GM23338 (cell line): ENCODE measurements around the gene CELF2. TPM values are rescaled to one million over a fixed set of nuclear protein-coding genes. Genes with fewer than 3 reads are reported as not detected.

ENCODE experiments used
- ATAC-seq: fragments of 200-7000 bp; cut with Tn5 transposase; 3 replicates; pipeline ENCODE4 v1.9.1; 2020
- DNase-seq: peaks from one replicate; pipeline ENCODE4 v3.0.0-alpha.2; 2015; ENCODE audit warnings: low spot score
- H2AFZ ChIP-seq: fragments of 200-600 bp; sonication (generic); 2 replicates; pipeline ENCODE4 v1.8.0; 2016; ENCODE audit warnings: antibody characterized with exemption, mild to moderate bottlenecking, moderate library complexity
- H3F3A ChIP-seq: fragments of 200-600 bp; sonication (generic); replicated peaks from 2 replicates; pipeline ENCODE4 v1.8.0; 2017; ENCODE audit warnings: antibody characterized with exemption, mixed run types, low read depth
- H3K27ac ChIP-seq: fragments of 200-600 bp; sonication (generic); 2 replicates; pipeline ENCODE4 v1.6.1; 2016; ENCODE audit warnings: low read depth
- H3K27me3 ChIP-seq: fragments of 200-600 bp; sonication (generic); 2 replicates; pipeline ENCODE4 v1.8.0; 2016; ENCODE audit warnings: mild to moderate bottlenecking, mixed run types, moderate library complexity; ENCODE audit not compliant: insufficient read depth
- H3K36me3 ChIP-seq: fragments of 200-600 bp; sonication (generic); 2 replicates; pipeline ENCODE4 v1.8.0; 2016; ENCODE audit warnings: mild to moderate bottlenecking; ENCODE audit not compliant: insufficient read depth
- H3K4me1 ChIP-seq: fragments of 200-600 bp; sonication (generic); 2 replicates; pipeline ENCODE4 v1.8.0; 2016; ENCODE audit warnings: mild to moderate bottlenecking, moderate library complexity; ENCODE audit not compliant: insufficient read depth
- H3K4me2 ChIP-seq: fragments of 200-600 bp; sonication (generic); 2 replicates; pipeline ENCODE4 v1.7.1; 2017; ENCODE audit warnings: mixed run types
- H3K4me3 ChIP-seq: fragments of 200-600 bp; sonication (generic); 2 replicates; pipeline ENCODE4 v1.6.1; 2016; ENCODE audit warnings: mixed run types
- H3K79me2 ChIP-seq: fragments of 200-600 bp; sonication (generic); replicated peaks from 2 replicates; pipeline ENCODE4 v1.8.0; 2017; ENCODE audit warnings: mild to moderate bottlenecking; ENCODE audit not compliant: insufficient read depth
- H3K9me2 ChIP-seq: fragments of 200-600 bp; sonication (generic); 2 replicates; pipeline ENCODE4 v1.8.0; 2017; ENCODE audit not compliant: insufficient read depth
- H4K20me1 ChIP-seq: fragments of 200-600 bp; sonication (generic); replicated peaks from 2 replicates; pipeline ENCODE4 v1.8.0; 2017; ENCODE audit warnings: mild to moderate bottlenecking; ENCODE audit not compliant: insufficient read depth
- H3K27ac Mint-ChIP-seq: 2 replicates; pipeline ENCODE4 v1.8.0; 2020; ENCODE audit warnings: inconsistent platforms, mild to moderate bottlenecking, moderate library complexity, mixed read lengths
- H3K27me3 Mint-ChIP-seq: 3 replicates; pipeline ENCODE4 v1.8.0; 2022; ENCODE audit warnings: low read depth, mild to moderate bottlenecking, moderate library complexity, mixed read lengths, inconsistent platforms; ENCODE audit not compliant: insufficient read depth, poor library complexity
- H3K36me3 Mint-ChIP-seq: 3 replicates; pipeline ENCODE4 v1.8.0; 2021; ENCODE audit warnings: low read depth, mild to moderate bottlenecking, inconsistent platforms, moderate library complexity, mixed read lengths
- H3K4me1 Mint-ChIP-seq: 3 replicates; pipeline ENCODE4 v1.8.0; 2020; ENCODE audit warnings: mild to moderate bottlenecking, inconsistent platforms, mixed read lengths
- H3K4me3 Mint-ChIP-seq: 3 replicates; pipeline ENCODE4 v1.8.0; 2021; ENCODE audit warnings: moderate library complexity, mild to moderate bottlenecking, inconsistent platforms, mixed read lengths
- H3K9me3 Mint-ChIP-seq: 3 replicates; pipeline ENCODE4 v1.8.0; 2020; ENCODE audit warnings: moderate library complexity, mild to moderate bottlenecking, inconsistent platforms, mixed read lengths
- CREB1 ChIP-seq: fragments of 250-450 bp; sonication (Bioruptor Pico); IDR thresholded peaks from 2 replicates; pipeline ENCODE4 v1.5.0; 2020; ENCODE audit warnings: low read depth, mild to moderate bottlenecking, moderate library complexity
- JUNB ChIP-seq: IDR thresholded peaks from one replicate; pipeline ENCODE4 v1.6.1; 2016; ENCODE audit warnings: antibody characterized with exemption; ENCODE audit not compliant: unreplicated experiment
- NANOG ChIP-seq: IDR thresholded peaks from 2 replicates; pipeline ENCODE4 v1.6.1; 2016; ENCODE audit warnings: antibody characterized with exemption, borderline replicate concordance
- ZNF462 ChIP-seq: fragments of 250-450 bp; sonication (Bioruptor Pico); IDR thresholded peaks from 2 replicates; pipeline ENCODE4 v1.5.0; 2020; ENCODE audit warnings: mild to moderate bottlenecking, moderate library complexity
- polyA plus RNA-seq: library from polyadenylated mRNA; unstranded; fragments of >200 nt; fragmentation: Nextera tagmentation; extraction: Ambion mirVana; gene quantifications from 2 replicates; pipeline ENCODE4 v1.2.1, GENCODE V29; 2016
- total RNA-seq: library from RNA; depleted of rRNA; stranded (reverse); fragments of >200 nt; shearing (Covaris generic); gene quantifications from 2 replicates; pipeline ENCODE4 v1.2.3, GENCODE V29; 2014
- TF ChIP-seq, protein P1 (sequence below): IDR thresholded peaks from 2 replicates; pipeline ENCODE4 v1.6.1; 2016; ENCODE audit warnings: antibody characterized with exemption

The CELF2 gene
- total and polyA plus RNA-seq, 2 experiments from 2014 or later = 18.1 to 22.5 TPM

DNA sequence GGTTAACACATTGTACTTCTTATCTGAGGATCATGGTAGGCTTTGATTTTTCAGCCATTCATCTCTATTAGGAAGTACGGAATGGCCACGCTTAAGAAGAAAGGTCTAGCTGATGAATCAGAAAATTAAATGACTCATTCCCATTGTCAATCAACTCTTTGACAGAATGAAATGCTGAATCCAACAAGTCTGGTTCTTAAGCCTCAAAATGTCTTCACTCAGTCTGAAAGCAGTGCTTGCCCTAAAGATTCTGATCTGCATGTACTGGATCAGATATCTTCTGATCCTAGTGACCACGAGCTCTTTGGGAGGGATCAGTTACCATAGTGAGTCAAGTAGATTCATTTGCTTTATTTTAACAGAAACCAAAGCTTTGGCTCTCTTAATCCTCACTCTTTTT is 5.7 kb upstream of the CELF2 start (continued):
- TF ChIP-seq, protein P1, sequence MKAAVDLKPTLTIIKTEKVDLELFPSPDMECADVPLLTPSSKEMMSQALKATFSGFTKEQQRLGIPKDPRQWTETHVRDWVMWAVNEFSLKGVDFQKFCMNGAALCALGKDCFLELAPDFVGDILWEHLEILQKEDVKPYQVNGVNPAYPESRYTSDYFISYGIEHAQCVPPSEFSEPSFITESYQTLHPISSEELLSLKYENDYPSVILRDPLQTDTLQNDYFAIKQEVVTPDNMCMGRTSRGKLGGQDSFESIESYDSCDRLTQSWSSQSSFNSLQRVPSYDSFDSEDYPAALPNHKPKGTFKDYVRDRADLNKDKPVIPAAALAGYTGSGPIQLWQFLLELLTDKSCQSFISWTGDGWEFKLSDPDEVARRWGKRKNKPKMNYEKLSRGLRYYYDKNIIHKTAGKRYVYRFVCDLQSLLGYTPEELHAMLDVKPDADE = no peak
- TF ChIP-seq NANOG (no peak), JUNB (no peak), CREB1 (CRISPR knock-in tag) (no peak), ZNF462 (no peak)

DNA sequence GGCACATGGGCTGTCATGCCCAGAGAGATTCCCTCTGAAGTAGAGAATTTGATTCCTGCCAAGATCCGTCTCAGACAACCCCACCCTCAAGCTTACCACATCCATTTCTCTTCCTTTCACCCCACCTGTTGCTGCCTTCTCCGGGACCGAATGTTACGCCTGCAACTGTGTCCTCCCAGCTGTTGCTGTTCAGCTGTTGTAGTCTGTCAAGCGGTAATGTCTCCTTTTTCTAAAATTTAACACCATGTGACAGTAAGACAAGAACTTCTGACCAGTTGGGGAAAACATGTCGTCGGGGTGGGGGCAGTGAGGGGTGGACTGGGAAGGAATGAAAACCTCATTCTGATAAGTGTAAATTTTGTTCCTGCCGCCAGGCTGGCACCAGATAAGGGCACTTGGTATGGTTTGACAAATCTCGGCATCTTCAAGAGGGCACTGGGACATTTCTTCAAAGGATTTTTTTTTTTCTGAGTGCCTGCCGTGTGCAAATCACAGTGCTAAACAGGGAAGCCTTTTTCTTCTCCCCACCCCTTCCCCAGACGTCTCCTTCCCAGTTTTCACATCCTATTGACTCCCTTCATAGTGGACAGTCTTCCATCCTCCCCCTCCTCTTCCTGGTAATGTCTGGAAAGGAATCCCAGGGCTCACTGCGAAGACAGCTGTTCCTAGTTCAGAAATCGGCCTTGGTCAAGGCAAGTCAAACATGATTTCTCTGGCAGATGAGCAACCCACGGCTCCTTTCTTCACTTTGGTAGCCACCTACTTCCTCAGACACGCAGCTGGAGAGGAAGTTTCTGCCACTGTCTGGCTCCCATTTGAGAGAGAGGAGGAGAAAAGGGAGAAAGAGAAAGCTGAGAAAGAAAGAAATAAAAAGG is 5.0 kb upstream of the CELF2 start:
- H3F3A ChIP-seq = no peaks in the 10 kb centered on the region
- no peaks in the 10 kb centered on the region for H3K9me2 ChIP-seq
- DNase-seq = no peak
- no peak overlapping the region for H3K4me3 ChIP-seq
- no peak overlapping the region for H3K4me2 ChIP-seq
- H3K27ac Mint-ChIP-seq = no peak overlapping the region
- no peak overlapping the region for H3K4me3 Mint-ChIP-seq
- H3K4me1 Mint-ChIP-seq = peaks cover 31% of the 10 kb centered on the region; the same call in 2 of the 3 replicates
- ATAC-seq = no peak
- no peak overlapping the region; the same call in 1 of the 2 replicates for H3K27ac ChIP-seq
- H3K27me3 Mint-ChIP-seq = peaks cover 4% of the 10 kb centered on the region
- no peaks in the 10 kb centered on the region for H3K36me3 Mint-ChIP-seq
- no peaks in the 10 kb centered on the region for H3K79me2 ChIP-seq
- peak overlapping the region; percentile 94 for H2AFZ ChIP-seq
- no peaks in the 10 kb centered on the region for H3K36me3 ChIP-seq
- H3K4me1 ChIP-seq = peaks cover 28% of the 10 kb centered on the region
- peaks cover 16% of the 10 kb centered on the region for H3K27me3 ChIP-seq
- no peaks in the 10 kb centered on the region for H4K20me1 ChIP-seq
- H3K9me3 Mint-ChIP-seq = no peaks in the 10 kb centered on the region
- TF ChIP-seq JUNB = no peak
- no peak for TF ChIP-seq ZNF462
- no peak for TF ChIP-seq NANOG
